OCI-LY1 (cell line): ENCODE results near the gene CTRL.
A peak's percentile ranks its signal among the peaks of the same experiment; 100 is the strongest.

Experiments
- H2AFZ ChIP-seq: fragments of 200-600 bp; sonication (generic), shearing (Covaris generic); 2 replicates; pipeline ENCODE4 v1.6.0; 2014; ENCODE audit warnings: antibody characterized with exemption, mild to moderate bottlenecking, low read length
- H3F3A ChIP-seq: fragments of 200-600 bp; sonication (generic), shearing (Covaris generic); 2 replicates; pipeline ENCODE4 v1.6.0; 2014; ENCODE audit warnings: mild to moderate bottlenecking, antibody characterized with exemption, low read length, moderate library complexity; ENCODE audit not compliant: insufficient read depth
- H3K27ac ChIP-seq: fragments of 200-600 bp; sonication (generic); 2 replicates; pipeline ENCODE4 v1.5.1; 2014; ENCODE audit warnings: low read length, mixed run types, mild to moderate bottlenecking, low read depth; ENCODE audit not compliant: poor library complexity, severe bottlenecking
- H3K27me3 ChIP-seq: fragments of 200-600 bp; sonication (generic); 2 replicates; pipeline ENCODE4 v1.6.0; 2014; ENCODE audit warnings: antibody characterized with exemption, mild to moderate bottlenecking, low read length, moderate library complexity; ENCODE audit not compliant: insufficient read depth
- H3K36me3 ChIP-seq: fragments of 200-600 bp; sonication (generic); 2 replicates; pipeline ENCODE4 v1.6.1; 2014; ENCODE audit warnings: mild to moderate bottlenecking, antibody characterized with exemption, low read length, moderate library complexity, mixed read lengths; ENCODE audit not compliant: insufficient read depth
- H3K4me1 ChIP-seq: fragments of 200-600 bp; sonication (generic); 2 replicates; pipeline ENCODE4 v1.5.1; 2014; ENCODE audit warnings: mild to moderate bottlenecking, low read length, moderate library complexity; ENCODE audit not compliant: insufficient read depth, severe bottlenecking
- H3K4me2 ChIP-seq: fragments of 200-600 bp; sonication (generic), shearing (Covaris generic); 2 replicates; pipeline ENCODE4 v1.6.1; 2014; ENCODE audit warnings: low read length
- H3K4me3 ChIP-seq: fragments of 200-600 bp; sonication (generic); 2 replicates; pipeline ENCODE4 v1.5.1; 2014; ENCODE audit warnings: low read length, low read depth, mild to moderate bottlenecking, mixed read lengths; ENCODE audit not compliant: poor library complexity, severe bottlenecking
- H3K79me2 ChIP-seq: fragments of 200-600 bp; shearing (Covaris generic); 2 replicates; pipeline ENCODE4 v1.6.1; 2016; ENCODE audit warnings: mixed run types, low read length, mixed read lengths; ENCODE audit not compliant: insufficient read depth
- H3K9ac ChIP-seq: fragments of 200-600 bp; sonication (generic), shearing (Covaris generic); 2 replicates; pipeline ENCODE4 v1.6.1; 2014; ENCODE audit warnings: mild to moderate bottlenecking, low read length, mixed read lengths
- H3K9me2 ChIP-seq: fragments of 200-600 bp; sonication (generic), shearing (Covaris generic); 2 replicates; pipeline ENCODE4 v1.6.1; 2014; ENCODE audit warnings: low read depth, mild to moderate bottlenecking, low read length, mixed read lengths
- H3K9me3 ChIP-seq: fragments of 200-600 bp; shearing (Covaris generic); 2 replicates; pipeline ENCODE4 v1.6.1; 2014; ENCODE audit warnings: low read length, mixed read lengths
- H4K20me1 ChIP-seq: fragments of 200-600 bp; sonication (generic), shearing (Covaris generic); 2 replicates; pipeline ENCODE4 v1.6.0; 2016; ENCODE audit warnings: mild to moderate bottlenecking, low read length; ENCODE audit not compliant: insufficient read depth
- EZH2 ChIP-seq: fragments of 200-600 bp; sonication (generic), shearing (Covaris generic); IDR thresholded peaks from 2 replicates; pipeline ENCODE4 v1.8.0; 2017; ENCODE audit warnings: borderline replicate concordance, mixed run types, mild to moderate bottlenecking, antibody characterized with exemption, low read length, moderate library complexity, mixed read lengths
- TF ChIP-seq, protein P1 (sequence below): fragments of 200-600 bp; sonication (generic), shearing (Covaris generic); IDR thresholded peaks from 2 replicates; pipeline ENCODE4 v1.5.1; 2017; ENCODE audit warnings: mild to moderate bottlenecking, antibody characterized with exemption, low read length, moderate library complexity, mixed read lengths

CTRL gene

DNA sequence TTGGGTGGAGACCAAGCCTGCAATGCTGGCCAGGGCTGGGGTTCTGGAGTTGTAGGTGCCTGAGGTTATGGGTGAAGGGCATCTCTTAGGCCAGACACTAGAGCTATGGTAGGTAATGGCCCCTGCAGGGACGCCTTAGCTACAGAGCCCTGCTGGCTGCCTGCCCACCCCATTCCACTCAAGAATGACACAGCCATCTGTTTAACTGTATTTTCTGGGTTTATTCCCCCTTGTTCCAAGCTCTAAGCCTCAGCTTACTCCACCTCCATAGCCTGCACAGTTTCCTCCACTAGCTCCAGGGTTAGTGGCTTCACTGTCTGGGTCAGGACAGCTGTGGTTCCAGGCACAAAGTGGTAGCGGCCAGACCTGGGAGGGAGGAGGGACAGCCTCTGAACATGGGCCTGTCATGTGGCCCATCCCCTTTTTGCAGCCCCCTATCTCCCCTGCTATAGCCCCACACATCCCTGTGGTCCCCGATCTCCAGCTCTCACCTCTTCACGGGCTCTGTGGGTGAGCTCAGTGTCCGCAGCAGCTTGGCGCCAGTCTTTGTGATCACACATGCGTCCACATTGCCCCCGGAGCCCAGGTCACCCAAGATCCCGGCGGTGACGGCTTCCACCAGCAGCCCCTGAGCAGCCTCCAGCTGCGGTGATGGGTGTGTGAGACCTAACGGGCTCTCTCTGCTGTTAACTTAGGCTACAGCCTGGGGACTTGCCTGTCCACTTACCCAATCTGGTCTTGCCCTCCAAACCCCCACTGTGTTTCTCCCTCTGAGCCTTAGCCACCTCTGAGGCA lies 2.8 kb upstream of the CTRL start:
- Histone ChIP-seq H2AFZ (no peak overlapping the region), H3K27ac (peak overlapping the region; percentile 5), H3K4me1 (peaks cover 28% of the 10 kb centered on the region)

DNA sequence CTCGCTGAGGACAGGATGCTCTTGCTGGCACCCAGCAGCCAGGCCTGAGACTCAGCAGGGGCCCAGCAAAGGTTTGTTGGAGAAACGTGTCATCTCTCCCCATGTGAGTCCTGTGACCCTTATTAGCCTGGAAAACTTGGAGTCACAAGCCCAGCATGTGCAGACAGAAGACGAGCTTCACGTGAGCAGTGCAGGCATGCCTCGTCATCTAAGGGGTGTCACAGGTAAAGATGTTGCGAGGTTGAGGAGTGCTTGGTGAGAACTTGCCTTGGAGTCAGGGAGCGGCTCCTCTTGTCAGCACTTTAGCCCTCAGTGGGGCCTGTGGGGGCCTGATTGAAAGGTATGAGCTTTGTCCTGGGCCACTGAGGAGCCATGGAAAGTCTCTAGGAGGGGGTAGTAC lies 2.1 kb upstream of the CTRL start:
- H3K36me3 ChIP-seq = peaks cover 32% of the 10 kb centered on the region; the same call in 1 of the 2 replicates
- no peaks in the 10 kb centered on the region for H3K79me2 ChIP-seq
- no peaks in the 10 kb centered on the region for H4K20me1 ChIP-seq
- peaks cover 22% of the 10 kb centered on the region for H3K4me1 ChIP-seq
- no peaks in the 10 kb centered on the region for H3K9me2 ChIP-seq
- no peak overlapping the region for H3K27ac ChIP-seq
- no peaks in the 10 kb centered on the region for H3K9me3 ChIP-seq
- no peak overlapping the region for H3K4me3 ChIP-seq
- no peak overlapping the region for H3K4me2 ChIP-seq
- H3K27me3 ChIP-seq = no peaks in the 10 kb centered on the region
- H3K9ac ChIP-seq = no peak overlapping the region
- TF ChIP-seq EZH2 = no peak
- TF ChIP-seq, protein P1, sequence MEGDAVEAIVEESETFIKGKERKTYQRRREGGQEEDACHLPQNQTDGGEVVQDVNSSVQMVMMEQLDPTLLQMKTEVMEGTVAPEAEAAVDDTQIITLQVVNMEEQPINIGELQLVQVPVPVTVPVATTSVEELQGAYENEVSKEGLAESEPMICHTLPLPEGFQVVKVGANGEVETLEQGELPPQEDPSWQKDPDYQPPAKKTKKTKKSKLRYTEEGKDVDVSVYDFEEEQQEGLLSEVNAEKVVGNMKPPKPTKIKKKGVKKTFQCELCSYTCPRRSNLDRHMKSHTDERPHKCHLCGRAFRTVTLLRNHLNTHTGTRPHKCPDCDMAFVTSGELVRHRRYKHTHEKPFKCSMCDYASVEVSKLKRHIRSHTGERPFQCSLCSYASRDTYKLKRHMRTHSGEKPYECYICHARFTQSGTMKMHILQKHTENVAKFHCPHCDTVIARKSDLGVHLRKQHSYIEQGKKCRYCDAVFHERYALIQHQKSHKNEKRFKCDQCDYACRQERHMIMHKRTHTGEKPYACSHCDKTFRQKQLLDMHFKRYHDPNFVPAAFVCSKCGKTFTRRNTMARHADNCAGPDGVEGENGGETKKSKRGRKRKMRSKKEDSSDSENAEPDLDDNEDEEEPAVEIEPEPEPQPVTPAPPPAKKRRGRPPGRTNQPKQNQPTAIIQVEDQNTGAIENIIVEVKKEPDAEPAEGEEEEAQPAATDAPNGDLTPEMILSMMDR = no peak
- H3F3A ChIP-seq = no peaks in the 10 kb centered on the region
- H2AFZ ChIP-seq = no peak overlapping the region

More for the DNA sequence above, 2.8 kb upstream of the CTRL start:
- Histone ChIP-seq H3K9me3 (no peaks in the 10 kb centered on the region), H3K79me2 (no peaks in the 10 kb centered on the region), H3K9ac (peak overlapping the region; percentile 71), H4K20me1 (no peaks in the 10 kb centered on the region), H3F3A (no peaks in the 10 kb centered on the region), H3K27me3 (no peaks in the 10 kb centered on the region), H3K4me2 (peak overlapping the region; percentile 81), H3K36me3 (peaks cover 27% of the 10 kb centered on the region; the same call in 1 of the 2 replicates), H3K9me2 (no peaks in the 10 kb centered on the region), H3K4me3 (peak overlapping the region; percentile 95)
- TF ChIP-seq EZH2 = no peak
- TF ChIP-seq, protein P1 = no peak

DNA sequence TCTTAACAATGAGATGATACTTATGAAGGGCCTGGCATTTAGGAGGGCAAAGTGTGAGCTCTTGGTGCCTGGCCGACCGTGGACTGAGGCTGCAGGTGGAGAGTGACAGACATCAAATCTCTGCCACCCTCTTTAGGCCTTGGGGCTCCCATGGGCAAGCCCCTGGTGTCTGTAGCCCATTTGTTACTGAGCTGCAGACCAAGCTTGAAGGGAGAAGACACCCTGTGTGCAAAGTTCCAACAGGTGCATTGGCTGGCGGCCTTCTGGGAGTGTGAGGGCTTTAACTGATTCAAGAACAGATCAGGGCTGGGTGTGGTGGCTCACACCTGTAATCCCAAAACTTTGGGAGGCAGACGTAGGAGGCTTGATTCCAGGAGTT lies 789 bp upstream of the CTRL start:
- H4K20me1 ChIP-seq = no peaks in the 10 kb centered on the region
- H3K4me1 ChIP-seq = peaks cover 22% of the 10 kb centered on the region

More for the DNA sequence above, 789 bp upstream of the CTRL start:
- H3K79me2 ChIP-seq = no peaks in the 10 kb centered on the region
- no peak overlapping the region for H2AFZ ChIP-seq
- H3K36me3 ChIP-seq = peaks cover 38% of the 10 kb centered on the region; the same call in 1 of the 2 replicates
- TF ChIP-seq EZH2 = no peak
- no peaks in the 10 kb centered on the region for H3K9me2 ChIP-seq
- no peak overlapping the region for H3K27ac ChIP-seq
- no peaks in the 10 kb centered on the region for H3K27me3 ChIP-seq
- H3K4me3 ChIP-seq = no peak overlapping the region
- no peaks in the 10 kb centered on the region for H3K9me3 ChIP-seq
- no peak overlapping the region for H3K4me2 ChIP-seq
- no peak overlapping the region for H3K9ac ChIP-seq
- H3F3A ChIP-seq = no peaks in the 10 kb centered on the region
